Gastrocnemius medialis (tissue), 4 donors: Measurements from ENCODE around the gene PDK4.
A peak's percentile ranks its signal among the peaks of the same experiment; 100 is the strongest.

Experiments used
- CTCF ChIP-seq, 5 experiments: fragments of 450-650 bp in 3 of 5; fragments of 200-600 bp in 2 of 5; sonication (generic) in 2 of 5; IDR thresholded peaks in 4 of 5; conservative IDR thresholded peaks in 1 of 5; 1 replicate in 4 of 5; 2 replicates in 1 of 5; pipeline ENCODE4 v1.5.1; 2016 to 2019; ENCODE audit warnings: antibody characterized with exemption in 5 of 5, mild to moderate bottlenecking in 3 of 5, moderate library complexity in 3 of 5
- POLR2A ChIP-seq, 2 donors: fragments of 450-650 bp; IDR thresholded peaks; one replicate each; pipeline ENCODE4 v1.6.1; 2017; ENCODE audit warnings: antibody characterized with exemption in 2 of 2, mild to moderate bottlenecking in 2 of 2, moderate library complexity in 2 of 2

DNA sequence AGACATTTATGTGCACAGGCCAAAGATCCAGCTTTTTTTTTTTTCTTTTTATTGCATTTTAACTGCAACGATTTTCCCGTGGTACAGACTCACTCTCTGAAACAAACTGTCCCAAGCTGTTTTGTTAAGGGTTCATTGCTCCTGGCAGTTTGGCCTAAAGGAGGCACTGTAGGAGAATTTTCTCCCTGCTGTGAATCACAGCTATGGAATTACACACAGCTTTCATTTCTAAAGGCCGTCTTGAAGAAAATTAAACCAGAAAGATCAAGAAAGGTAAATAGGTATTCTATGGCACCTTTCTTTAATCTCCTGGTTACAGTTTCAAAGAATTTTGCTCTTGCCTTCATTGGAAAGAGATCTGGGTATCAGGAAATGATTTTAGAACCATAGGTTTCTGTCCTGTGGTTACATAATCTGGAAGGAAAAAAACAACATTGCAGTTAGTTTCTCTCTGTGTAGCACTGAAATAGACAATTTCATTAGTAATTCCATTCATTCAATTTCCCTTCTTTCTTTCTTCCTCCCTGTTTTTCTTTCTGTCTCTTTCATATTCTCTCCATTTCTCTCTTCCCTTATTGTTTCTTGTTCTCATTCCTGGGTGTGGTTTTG is 51.2 kb downstream of the PDK4 start:
- TF ChIP-seq CTCF (IDR thresholded peaks at IDR 0.05 in 4 of 5, conservative IDR thresholded peaks at IDR 0.05 in 1 of 5) (peak; percentile 53 to 77 (median 67)), POLR2A (IDR thresholded peaks at IDR 0.05) (peak in 1 of 2 donors; percentile 0)
